ENCODE results near the gene GRM8.

GRM8 gene

GRCh38 chr7:126656165-126656564, 596.6 kb downstream of the GRM8 start:
- DNase-seq = no peak

DNA sequence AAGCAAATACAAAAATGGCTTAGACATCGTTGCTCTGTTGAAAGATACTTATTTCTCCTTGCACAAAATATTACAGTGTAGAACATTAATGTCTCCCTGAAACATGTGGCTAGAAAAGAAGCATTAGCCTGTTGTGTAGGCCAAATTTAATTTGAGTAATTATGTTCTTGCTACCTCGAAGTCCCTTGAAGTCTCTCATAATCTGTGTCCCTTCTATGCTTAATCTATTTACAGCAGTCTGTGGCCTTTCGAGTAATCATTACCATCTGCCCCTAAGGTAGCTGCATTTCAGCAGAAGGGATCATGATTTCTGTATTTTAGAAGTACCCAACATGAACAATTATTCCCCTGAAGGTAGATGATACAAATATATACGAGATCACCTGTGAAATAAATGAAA, 615.2 kb downstream of the GRM8 start:
- no peak for DNase-seq

DNA sequence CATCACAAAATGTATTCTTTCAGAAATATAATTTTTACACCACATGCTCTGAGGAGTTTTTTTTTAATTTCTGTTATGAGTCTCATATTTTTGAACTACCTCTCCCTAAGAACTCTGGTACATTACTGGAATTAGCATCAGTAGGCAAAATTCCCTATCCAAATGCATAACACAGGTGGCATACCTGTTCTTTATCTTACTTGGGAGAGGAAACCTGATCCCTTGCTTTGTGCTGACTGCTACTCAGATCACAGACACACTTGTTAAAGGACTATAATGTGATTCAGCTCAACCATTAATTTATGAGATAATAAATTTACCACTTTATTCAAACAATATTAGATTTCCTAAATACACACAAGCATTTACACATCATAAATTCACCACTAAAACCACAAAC, 617.2 kb downstream of the GRM8 start:
- DNase-seq = no peak

DNA sequence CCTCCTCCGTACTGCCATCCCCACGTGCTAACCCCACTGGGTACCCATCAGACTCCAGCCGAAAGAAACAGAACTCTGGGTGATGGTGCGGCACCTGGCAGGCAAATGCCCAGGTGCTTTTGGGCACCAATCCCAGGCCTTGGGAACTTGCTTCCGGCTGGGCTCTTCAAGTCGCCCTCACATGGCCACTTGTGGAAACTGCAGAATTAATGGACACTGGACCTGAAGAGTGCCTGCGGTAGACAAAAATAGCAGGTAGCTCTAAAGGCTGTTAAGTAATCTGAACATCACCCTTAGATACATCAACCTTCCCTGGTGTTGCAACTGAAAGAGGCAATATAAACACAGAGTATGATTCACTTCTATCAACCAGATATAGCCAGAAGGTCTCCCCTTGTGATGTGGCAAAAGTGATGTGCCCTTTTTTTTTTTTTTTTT, 644.4 kb downstream of the GRM8 start:
- peak; percentile 6 for DNase-seq

GRCh38 chr7:126606331-126606730, 646.4 kb downstream of the GRM8 start:
- DNase-seq = no peak

GRCh38 chr7:126605553-126605952, 647.2 kb downstream of the GRM8 start:
- no peak for DNase-seq

DNA sequence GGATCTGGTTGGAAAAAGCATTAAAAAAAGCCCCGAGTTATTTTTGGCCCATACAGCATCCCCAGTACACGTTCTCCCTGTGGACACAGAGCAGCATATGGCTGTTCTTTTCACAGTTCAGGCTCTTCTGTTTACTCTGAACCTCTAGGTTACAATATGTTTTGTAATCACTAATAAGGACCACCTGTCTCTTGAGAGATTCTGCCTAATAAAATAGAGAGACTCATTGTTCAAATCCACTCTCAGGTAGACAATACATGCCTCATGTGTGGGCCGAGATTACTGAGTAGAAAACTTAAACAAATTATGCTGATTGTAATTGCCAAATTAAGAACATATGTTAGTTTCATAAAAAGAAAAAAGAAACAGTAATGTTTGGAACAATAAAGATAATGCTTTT, 647.7 kb downstream of the GRM8 start:
- DNase-seq = no peak

DNA sequence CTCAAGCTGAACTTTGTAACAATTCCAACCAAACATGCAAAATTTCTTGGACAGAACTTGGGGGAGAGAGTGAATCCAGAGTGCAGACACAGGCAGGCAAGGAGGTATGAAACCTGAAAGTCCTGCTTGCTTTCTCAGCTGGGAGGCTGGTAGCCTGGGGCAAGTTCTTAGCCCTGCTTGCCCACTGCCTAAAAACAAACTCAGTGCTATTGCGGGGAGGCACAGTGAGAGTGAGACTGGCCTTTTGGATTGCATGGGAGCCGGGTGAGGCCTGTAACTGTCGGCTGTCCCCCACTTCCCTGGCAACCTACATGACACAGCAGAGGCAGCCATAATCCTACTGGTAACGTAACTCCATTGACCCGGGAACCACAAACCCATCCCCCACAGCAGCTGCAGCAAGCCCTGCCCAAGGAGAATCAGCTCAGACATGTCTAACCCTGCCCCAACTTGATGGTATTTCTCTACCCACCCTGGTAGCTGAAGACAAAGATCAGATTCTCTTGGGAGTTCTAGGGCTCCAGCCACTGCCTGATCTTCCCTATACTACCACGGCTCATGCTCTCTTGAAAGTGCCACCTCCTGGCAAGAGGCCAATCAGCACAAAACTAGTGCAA, 663.6 kb downstream of the GRM8 start:
- DNase-seq = no peak

GRCh38 chr7:126578338-126578737, 674.4 kb downstream of the GRM8 start:
- no peak for DNase-seq

GRCh38 chr7:126574276-126575250, 678.2 kb downstream of the GRM8 start:
- DNase-seq = no peak

- no peak for DNase-seq
These were observed 681.9 kb downstream of the GRM8 start for GRCh38 chr7:126570845-126571244.

DNA sequence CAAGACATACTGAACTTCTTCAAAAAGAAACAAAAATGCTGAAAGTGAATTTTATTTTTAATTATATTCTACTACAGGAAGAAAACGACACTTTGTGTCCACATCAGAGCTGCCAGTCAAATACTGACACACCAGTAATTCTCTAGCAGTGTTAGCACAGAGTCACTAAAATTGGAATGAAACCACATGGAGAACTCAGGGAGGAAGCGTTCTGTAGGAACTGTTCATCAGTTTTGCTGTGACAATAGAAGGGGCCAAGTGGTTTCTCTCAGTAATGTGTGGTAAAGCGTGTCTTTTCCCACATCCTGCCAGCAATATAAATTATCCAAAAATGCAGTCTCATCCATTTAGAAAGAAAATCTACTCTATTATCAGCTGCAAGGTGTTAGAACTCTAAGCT, 683.3 kb downstream of the GRM8 start:
- DNase-seq = no peak

DNA sequence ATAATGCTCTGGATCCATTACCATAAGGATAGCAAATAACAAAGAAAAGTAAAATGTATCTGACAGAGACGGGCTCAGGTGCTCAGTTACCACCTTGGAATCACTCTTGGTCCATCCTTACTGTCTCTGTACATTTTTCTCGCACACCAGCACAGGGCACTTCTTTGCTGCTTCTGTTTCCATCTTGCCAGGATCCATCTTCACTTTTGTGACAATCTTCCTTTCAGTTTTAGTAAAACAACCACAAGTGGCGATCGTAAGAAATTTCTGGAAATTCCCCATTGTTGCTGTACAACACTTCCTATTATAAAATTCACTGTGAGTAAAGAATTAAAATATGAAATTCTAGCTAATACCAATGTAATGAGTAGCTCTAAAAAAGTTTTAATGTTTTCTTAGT, 695.5 kb downstream of the GRM8 start:
- DNase-seq = no peak

- DNase-seq = no peak
These were observed 711.3 kb downstream of the GRM8 start for GRCh38 chr7:126541406-126541805.

GRCh38 chr7:126535176-126535575, 717.6 kb downstream of the GRM8 start:
- no peak for DNase-seq

GRCh38 chr7:126533715-126534114, 719.0 kb downstream of the GRM8 start:
- DNase-seq = no peak

- DNase-seq = no peak
These were observed 722.9 kb downstream of the GRM8 start for GRCh38 chr7:126529833-126530232.

- no peak for DNase-seq
These were observed 723.5 kb downstream of the GRM8 start for GRCh38 chr7:126529254-126529653.

DNA sequence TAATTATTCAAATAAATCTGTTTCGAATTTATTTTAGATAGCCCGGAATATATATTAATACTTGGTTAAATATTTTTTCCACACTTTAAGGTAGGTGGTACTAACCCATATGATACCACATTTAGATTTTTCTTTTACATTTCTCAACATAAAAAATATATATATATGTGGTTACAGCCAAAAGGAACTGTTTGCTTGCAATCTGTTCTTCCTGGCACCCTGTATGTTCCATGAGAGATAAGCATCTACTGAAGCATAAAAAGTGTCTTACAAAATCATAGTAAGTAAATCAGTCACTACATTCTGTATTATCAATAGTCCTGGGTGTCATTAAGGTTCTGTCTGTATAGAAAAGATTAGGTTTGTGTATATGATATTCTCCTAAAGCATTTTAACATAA, 726.8 kb downstream of the GRM8 start:
- DNase-seq = no peak

DNA sequence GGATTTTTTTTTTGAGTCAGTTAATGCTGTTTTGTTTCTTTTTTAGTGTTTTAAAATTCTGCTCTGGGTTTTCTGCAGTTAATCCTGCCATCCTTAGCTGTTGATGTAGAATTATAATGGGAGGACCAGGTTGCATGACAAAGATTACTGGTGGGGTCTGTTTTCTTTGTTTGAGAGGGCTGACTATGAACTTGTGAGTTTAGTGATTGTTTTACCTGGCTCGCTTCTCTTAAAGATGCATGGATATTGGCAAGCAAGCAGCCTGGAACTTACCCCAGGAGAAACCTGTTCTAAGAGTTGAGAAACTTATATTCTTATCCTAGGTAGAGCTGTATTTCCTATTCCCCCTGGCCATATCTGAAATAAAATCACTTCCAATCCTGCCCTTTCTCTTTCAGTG, 727.8 kb downstream of the GRM8 start:
- DNase-seq = no peak

- no peak for DNase-seq
These were observed 741.7 kb downstream of the GRM8 start for GRCh38 chr7:126511046-126511445.

DNA sequence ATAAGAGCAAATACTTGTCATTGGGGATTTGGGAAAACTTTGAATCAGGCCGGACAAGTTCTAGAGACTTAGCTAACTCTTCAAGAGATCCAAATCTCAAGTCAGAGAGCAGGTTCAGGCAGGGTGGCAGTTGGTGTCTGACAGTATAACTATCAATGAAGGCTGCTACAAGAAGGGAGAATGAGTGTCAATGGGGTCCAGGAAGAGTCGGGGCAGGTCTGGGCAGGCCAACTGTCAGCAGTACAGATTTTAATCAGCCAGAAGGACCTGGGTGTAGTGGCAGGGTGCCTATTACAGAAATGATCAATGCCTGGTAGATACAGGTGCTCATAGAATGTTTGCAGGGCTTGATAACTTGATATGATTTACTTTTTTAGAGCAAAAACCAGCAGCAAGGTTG, 751.1 kb downstream of the GRM8 start:
- DNase-seq = no peak

DNA sequence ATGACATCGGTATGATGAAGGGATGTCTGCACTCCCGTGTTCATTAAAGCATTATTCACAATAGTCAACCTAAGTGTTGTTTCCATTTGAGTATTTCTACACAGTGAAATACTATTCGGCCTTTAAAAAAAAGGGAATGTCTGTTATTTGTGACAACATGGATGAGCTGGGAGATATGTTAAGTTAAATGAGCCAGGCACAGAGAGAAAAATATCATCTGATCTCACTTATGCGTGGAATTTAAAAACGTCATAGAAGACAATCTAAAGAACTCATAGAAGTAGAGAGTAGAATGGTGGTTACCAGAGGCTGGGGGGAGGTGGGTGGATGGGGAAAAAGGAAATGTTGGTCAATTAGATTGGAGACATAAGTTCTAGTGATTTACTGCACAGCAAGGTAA, 753.3 kb downstream of the GRM8 start:
- DNase-seq = no peak

- DNase-seq = no peak
These were observed 757.0 kb downstream of the GRM8 start for GRCh38 chr7:126495733-126496132.
